ENCODE results near the gene SKIDA1.

The SKIDA1 gene

DNA sequence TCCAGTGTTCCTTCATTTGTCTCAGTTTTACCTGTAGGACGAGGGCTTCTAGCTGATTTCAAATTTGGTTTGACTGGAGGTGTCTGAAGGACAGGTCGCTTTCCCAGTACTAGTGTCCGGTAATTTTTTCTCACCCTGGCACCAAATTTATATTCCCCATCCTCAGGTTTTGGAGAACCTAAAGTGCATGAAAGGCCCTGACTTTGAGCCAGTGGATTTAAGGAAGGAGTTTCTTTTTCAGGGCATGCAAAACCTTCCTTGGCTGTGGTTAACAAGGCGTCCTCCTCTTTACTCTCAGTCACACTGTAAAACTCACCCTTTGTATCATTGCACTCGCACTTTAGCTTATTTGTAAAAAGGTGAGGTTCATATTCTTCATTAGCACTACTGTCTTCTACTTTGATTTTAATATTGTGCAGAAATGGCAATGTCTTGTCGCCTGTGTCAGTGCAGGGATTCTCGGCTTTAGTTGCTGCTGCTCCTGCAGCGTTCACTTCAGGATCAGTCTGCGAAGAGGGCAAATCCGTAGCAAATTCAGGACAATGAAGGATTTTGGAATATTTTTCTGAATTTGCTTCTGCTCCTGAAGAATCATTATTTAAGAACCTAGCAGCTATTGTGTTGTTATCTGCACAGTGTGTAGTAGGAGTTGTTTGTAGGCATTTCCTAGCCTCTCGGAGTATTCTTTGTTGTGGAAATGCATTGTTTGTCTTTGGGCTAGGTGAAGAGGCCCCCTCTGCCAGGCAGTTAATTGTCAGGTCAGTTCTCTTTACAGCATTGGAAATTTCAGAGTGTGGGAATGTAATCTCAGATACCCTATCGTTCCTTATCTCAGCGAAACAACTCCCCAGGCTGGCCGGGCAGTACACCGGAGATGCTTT, 9.9 kb downstream of the SKIDA1 start:
- no peak for DNase-seq

DNA sequence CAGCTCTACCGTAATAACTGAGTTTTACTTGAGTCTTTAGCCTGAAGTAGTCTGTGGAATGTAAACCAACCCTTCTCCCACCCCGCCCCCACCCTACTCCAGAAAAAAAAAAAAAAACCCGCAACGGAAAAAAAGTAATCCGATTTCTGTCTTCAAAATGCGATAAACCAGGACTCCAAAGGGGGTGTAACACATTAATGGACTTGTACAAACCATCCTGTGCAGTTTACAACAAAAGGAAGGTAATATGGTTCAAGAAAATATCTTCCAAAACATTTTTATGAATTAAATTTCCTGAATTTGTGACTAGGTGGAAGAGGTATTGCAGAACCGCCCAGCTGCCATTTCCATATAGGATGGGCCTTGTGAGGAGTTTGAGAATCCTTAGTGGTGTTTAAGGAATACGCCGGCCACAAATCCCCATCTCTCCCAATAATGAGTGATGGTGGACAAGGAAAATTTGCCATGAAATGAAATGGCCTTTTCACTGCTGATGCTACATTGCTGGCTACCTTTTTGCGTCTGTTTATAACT, 10.6 kb downstream of the SKIDA1 start:
- DNase-seq, result no peak

DNA sequence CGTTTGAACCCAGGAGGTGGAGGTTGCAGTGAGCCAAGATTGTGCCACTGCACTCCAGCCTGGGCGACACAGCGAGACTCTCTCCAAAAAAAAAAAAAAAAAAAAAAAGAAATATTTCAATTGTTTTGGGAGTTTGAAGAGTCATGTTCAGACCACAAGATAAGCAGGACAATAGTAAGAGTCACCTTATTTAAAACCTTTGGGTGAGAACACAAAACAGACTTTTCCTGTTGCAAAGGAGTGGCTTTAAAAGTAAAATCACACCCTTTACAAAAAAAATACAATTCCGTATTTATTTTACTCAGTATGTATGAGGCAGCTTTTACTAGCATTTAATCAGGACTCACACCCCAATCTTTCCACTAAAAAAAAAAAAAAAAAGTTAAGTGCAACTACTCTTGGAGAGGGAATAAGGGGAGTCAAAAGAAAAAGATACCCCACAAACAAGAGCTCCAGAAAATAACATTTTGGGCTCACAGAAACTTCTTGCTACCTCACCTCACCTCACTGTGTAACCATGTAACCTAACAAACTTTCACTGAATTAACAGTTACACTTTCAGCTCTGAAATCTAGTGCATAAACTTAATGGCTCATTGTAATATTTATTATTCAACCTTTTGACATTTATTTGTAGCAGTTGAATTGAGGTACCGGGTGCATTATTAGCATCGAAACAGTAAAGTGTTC, 11.2 kb downstream of the SKIDA1 start:
- DNase-seq, result no peak

DNA sequence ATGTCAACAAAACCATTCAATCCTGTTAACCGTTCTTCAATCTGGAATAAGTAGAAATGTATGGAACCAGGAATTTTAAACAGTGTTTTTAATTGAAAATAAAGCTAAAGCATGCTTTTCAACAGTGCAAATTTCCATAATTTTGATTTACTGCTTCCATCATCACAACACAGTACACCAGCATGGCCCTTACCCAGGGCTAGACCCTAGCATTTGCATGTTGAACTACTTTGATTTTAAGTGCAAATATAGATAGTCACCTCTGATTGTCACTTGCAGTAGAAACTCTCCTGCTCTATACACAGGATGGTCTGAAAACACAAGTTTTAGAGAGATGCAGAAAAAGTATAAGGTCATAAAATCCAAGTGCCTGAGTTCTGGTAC, 12.1 kb downstream of the SKIDA1 start:
- DNase-seq, result no peak

DNA sequence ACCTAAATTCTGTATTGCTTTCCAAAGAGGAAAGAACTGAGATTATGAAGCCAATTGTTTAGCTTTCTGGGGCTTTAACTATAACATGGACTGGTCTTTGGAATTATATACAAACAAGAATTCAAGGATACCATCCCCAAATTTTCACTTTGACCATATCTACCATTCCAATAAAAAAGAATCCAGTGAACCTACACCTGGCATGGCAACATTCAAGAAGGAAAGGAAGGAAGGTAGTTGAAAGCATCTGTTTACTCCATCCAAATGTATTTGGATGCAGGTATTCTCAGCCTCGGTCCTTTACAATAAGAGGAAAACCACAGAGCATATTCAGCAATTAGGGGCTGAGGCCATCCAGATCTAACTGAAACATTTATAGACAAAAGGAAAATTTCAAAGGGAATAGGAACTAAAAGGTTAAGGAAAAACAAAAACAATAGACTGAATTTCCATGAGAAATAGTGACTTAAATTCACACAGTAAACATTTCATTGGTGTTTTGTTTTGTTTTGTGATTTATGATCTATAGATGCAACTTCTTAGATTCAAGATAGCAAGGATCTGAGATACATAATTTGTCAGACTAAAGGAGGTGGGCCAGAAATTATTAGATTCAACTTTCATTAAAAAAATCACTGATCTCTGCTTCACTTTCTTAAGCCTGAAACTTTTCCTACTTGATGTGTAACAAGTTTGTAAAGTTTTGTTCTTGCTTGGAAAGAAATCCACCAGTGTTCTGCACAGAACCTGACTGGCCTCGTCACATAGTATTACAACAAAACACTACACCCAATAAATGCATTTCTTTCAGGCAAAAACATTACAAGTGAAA, 12.7 kb downstream of the SKIDA1 start:
- no peak for DNase-seq

DNA sequence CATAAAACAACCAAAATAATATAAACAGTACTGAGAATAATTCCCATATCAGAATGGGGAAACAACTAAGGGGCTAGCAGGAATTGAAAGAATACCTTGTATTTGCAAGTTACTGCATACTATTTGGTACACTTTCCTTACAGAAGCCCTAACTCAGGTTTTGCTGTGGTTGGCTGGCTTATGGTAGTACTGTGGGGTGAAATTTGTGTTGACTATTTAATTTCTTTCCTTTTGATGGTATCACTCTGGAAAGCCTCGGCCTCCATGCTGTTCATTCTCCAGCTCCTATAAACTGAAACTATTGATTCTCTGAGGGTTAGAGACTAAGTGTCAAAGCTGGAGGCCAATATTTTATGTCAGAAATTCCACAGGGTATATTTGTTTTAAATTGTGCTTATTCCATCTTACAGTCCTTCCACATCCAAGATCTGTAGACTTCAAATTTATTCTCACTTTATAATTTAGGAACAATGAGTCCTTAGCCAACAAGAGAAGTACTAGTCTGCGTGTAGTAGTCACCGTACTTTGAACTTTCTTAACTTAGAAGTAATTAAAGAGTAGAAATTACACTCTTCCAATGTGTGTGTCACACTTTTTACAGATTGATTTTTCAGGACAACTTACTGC, 13.4 kb downstream of the SKIDA1 start:
- no peak for DNase-seq

DNA sequence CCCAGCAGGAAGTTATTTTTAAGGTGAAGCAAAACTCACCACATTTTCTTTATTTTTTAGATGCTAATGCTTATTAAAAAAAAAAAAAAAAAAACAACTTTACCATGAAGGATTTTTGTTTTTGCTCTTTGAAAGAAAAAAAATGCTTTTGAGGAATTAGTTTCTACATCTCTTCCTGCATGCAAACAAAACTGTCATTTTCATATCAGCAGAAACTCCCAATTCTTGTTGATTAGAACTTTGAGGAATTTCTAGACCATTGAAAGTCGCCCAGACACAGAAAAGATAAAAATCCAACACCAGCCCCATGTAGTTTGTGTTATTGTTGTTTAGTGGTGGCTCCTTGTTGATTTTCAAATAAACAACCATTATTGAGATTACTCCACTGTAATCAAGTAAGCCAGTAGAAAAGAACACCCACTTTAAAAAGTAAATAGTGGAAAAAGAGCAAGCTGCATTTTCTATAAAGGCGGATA, 14.3 kb downstream of the SKIDA1 start:
- DNase-seq, result no peak

DNA sequence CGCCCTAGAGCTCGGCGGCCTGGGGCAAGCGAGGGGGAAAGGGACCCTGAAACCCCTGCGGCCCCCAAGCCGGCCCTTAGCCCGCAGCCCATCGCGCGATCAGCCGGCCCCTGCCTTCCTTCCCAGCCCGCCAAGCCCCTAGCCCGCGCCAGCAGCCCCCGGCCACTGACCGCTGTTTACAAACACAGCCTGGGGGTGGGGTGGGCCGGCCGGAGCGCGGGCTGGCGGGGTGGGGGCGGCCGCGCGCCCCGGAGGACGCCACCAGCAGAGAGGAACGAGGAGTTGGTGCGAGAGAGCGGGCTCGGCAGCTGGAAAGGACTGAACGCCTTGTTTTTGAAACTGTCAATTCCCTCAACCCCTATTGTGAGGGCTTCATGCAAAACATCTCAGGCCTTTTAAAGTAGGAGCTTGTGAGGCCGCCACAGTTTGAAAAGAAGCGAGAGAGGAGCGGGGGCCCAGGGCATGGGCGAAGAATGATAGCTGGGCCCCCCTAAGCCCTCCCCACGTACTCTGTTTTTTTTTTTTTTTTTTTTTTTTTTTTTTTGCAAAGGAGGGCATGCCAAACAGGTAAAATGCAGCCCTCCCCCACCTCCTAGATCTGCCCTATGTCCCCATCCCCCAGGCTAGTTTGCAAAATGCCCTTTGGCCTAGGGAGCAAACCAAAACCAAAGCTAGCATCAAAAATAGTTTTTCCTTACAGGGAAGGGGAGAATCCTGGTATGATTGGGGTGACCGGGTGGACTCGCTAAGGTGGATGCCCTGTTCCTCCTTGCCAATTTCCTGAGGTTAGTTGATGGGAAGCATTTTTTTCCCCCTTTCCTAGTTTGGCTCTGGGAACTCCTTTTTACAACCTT, 15.0 kb downstream of the SKIDA1 start:
- no peak for DNase-seq

DNA sequence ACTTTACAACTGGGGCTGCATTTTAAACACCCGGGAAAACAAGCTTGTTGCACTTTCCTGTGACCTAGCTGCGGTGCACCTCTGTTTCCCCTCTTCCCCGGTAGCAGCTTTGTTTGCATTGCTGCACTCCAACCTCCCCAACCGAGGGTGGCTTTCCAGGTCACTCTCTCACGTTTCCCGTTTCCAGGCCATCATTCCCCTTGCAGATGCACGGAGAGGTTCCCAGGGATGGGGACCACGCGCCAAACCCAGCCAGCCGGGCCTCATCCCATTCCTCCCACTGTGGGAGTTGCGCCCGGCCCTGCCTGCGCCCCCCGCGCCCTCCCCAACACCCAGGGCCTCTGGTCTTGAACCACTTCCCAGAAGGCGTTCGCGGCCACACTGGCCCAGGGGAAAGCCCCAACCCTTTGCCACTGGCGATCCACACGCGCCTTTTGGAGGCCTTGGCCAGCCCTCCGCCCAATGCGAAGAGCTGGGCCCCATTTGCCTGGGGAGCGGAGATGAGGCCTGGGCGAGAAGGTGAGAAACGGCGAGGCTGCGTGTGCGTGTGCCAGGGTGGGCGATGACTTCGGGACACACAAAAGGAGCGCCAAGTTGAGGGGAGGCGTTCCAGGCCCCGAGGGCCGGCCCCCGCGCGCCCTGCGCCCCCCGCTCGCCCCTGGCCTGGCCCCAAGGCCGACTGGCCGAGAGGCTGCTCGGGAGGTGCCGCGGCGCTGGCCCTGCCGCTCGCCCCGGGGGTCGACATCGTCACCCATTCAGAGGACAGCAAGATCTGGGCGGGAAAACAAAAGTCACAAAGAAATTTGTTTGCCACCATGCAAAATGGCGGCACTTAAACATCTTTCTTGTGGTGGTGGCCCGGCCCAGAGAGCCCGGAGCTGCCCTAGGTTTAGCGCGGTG, 15.9 kb downstream of the SKIDA1 start:
- DNase-seq, result no peak

DNA sequence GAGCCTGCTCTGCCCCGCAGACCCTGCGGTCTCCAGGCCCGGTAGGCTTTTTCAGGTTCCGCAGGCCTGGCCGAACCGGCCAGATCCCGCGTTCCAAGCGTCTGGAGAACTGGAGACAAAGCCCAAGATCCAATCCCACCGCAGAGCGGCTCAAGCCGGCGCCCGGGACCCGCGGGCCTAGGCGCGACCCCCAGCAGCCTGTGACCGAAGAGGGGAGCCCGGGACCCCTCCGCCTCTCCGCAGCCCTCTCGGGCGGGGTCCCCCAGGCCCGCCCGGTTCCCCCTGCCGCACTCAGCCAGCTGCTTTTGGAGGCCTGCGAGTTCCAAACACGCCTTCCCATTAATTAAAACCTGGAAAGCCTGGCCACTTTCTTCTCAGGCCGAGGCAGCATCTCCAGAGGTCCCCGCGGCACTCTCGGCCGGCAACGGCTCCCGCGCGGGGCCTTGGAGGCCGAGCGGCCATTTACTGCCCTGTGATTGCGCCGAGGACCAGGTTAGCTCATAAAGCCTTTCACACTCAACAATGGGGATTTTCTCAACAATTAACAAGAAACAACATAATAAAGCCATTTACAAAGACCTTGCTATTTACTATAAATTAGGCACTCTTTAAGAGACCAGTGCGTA, 16.7 kb downstream of the SKIDA1 start:
- DNase-seq, result no peak

DNA sequence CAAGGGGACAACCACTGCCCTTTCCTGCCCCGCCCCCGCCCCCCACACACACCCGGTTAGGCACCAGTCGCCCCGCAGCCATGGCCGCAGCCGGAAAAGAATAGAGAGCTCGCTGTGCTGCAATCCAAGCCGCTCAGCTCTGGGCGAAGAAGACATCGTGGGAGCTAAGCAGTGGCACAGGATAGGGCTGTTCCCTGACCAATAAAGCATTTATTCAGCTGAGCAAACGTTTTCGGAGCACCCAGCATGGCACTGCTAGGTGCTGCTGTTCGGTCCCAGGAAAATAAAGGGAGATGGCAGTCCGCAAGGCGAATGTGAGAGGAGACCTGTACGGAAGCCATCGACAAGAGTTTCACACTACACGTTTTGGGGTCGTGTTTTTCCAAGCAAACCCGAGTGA, 18.3 kb downstream of the SKIDA1 start:
- no peak for DNase-seq

DNA sequence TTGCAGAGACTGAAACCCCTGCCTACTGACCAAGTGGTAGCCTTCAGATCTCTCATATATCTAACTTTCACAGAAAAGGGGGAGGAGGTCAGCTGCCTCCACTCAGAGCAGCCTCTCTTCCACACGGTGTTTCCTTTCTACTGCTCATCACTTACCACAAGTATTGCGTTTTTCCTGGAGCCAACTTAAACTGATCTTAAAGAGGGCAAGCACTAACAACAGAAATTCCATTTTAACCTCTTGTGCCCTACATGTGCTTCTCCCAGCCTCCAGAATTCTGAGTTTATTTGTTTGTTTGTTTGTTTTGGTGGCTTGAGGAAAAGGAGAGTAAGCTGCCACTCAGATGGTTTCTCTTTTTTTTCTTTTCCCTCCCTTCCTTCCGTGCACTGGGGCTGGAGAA, 19.1 kb downstream of the SKIDA1 start:
- DNase-seq, result no peak

DNA sequence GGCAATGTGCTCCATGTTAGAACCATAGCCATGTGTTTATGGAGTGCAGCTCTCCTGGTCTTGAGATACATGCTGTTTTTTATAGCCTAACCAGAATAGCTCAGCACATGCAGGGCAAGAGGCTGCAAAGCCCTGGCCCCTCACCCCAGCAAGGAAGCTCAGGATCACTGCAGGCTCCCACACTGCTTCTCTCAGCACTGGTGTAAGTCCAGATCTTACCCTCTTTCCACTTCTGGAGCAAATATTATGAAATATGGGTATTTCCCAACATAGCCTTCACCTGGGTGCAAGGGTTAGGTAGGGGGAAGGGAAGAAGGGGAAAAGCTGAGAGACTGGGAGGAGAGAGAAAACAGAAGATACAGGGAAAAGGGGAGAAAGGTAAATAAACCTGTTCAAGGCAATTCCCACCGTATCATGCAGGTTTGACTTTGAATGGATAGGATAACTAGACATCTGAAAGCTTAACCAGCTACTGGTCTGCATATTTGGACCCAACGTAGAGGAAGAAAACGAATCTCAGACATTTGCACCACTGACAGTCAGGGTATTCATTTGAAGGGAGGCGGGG, 19.7 kb downstream of the SKIDA1 start:
- DNase-seq, result no peak

DNA sequence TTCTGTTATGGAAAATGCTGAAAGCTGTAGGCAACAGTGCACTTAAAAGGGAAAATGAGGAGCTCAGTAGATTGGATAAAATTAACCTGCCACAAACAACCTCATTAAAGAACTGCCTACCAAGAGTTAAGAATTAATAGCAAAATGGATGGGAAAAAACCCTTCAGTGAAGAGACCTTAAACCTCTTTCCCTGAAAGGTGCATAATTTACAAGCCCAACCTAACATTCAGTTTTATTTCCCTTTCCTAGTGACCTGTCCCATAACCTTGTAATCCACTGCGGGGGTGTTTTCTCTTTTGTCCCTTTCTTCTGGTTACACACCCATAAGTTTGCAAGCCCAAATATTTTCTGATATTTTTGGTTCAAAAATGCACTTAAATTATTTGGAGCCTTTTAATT, 21.9 kb downstream of the SKIDA1 start:
- DNase-seq, result no peak

DNA sequence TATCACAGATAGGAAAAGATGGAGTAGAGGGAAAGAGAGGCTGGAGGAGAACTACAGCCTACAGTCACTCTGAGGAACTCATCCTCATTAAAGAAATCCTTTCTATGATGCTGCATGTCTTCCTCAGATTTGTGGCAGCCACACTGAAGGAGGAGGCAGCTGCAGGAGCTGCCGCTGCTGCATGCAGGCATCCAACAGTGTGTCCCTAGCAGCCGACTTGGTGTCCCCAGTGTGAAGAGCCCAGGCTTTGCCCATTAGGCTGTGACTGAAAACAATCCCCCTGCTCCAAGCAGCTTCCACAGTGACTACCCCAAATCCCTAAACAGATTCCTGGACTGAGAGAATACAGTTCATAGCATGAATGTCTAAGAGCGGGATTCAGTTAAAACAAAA, 23.1 kb downstream of the SKIDA1 start:
- DNase-seq, result no peak

DNA sequence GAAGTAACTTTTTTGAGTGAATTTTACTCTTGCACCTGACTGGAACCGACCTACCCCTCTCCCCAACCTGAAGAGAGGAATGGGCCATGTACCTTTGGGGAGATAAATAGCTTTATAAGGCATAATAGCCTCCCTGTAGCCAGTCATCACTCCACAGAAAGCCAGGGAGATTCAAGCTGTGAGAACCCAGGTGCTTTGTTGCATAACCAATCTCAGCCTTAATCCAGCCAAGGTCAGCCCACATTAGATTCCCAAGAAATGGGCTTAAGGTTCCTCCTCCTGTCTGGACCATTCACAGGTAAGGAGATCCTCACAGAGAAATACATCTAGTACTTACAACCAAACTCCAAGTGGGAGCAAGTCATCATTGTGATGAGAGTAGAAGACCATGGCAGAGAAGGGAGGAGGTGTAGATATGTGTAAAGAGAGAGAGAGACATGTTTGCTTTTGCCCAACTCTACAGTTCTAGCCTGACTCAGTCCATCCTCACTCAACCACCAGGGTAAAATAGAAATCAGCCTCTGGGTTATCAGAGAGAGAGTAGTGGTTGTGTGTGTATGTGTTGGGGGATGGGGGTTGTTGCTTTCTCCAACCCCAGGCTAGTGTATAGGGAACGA, 23.6 kb downstream of the SKIDA1 start:
- DNase-seq, result no peak

DNA sequence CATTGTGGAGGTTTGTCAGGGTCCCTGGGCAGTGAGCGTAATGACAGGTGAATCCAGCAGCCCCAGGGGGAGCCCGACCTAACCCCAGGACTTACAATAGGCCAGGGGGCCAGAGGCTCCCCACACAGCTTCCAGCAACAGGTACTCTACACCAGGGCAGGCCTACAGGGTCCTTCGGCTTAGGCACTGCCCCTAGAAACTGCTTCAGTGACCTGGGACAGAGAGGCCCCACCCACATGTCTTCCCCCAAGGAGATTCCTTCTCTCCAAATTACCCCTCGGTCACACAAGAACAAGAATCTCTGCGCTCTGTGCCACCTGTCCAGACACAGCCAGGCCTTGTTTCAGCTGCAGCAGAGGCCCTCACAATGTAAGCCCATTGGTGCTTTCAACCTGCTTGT, 24.4 kb downstream of the SKIDA1 start:
- no peak for DNase-seq

DNA sequence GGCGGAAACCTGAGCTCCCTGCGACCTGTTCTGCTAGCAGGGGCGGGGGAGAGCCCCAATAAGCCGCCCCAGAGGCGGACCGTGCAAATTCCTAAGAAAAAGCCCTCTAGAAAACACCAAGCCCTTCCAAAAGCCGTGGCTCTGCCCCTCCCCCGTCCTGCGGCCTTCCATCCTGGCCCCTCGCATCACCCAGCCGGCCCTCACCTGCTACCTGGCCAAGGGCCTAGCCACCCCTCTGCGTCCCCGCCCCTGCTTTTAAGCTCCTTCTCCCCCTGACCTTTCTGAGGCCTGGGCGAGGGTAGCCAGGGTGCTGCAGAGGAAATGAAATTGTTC, 24.9 kb downstream of the SKIDA1 start:
- DNase-seq, result no peak
